OCI-LY7 (cell line): ENCODE data around the gene ACOT9. TPM values are rescaled to one million over a fixed set of nuclear protein-coding genes. Genes with fewer than 3 reads are reported as not detected.

Source experiments
- Bru-seq: library from RNA; stranded (reverse); fragments of 400-500 nt; gene quantifications from one replicate; lab custom pipeline; 2021; lab: Mats Ljungman, UMichigan
- BruChase-seq, 2 experiments: library from RNA; stranded (reverse); fragments of 400-500 nt; gene quantifications; one replicate each; lab custom pipeline; 2021; lab: Mats Ljungman, UMichigan
- BruUV-seq: library from RNA; stranded (reverse); fragments of 400-500 nt; replicated peaks from 2 replicates; lab custom pipeline; 2021; lab: Mats Ljungman, UMichigan
- CTCF ChIA-PET: fragments of 300-600 bp; sonication (Branson Sonifier 250); formaldehyde crosslinking; loops from one replicate; lab custom pipeline; 2022; ENCODE audit warnings: antibody characterized with exemption; ENCODE audit not compliant: unreplicated experiment; lab: Charles Lee
- POLR2A ChIA-PET: fragments of 300-600 bp; sonication (Branson Sonifier 250); formaldehyde crosslinking; loops from one replicate; lab custom pipeline; 2022; ENCODE audit warnings: antibody characterized with exemption; lab: Charles Lee
- DNase-seq: peaks from one replicate; pipeline ENCODE4 v3.0.0-alpha.2; 2015; ENCODE audit warnings: low spot score
- H2AFZ ChIP-seq: fragments of 200-600 bp; sonication (generic), shearing (Covaris generic); 2 replicates; pipeline ENCODE4 v1.6.1; 2014; ENCODE audit warnings: mild to moderate bottlenecking, antibody characterized with exemption, low read length, moderate library complexity
- H3K27ac ChIP-seq: fragments of 200-600 bp; sonication (generic); 2 replicates; pipeline ENCODE4 v1.5.1; 2014; ENCODE audit warnings: mixed run types, low read depth, mild to moderate bottlenecking, moderate library complexity, low read length, inconsistent platforms; ENCODE audit not compliant: poor library complexity, severe bottlenecking
- H3K36me3 ChIP-seq: fragments of 200-600 bp; sonication (generic); 2 replicates; pipeline ENCODE4 v1.6.1; 2014; ENCODE audit warnings: mild to moderate bottlenecking, antibody characterized with exemption, low read length, moderate library complexity, mixed read lengths; ENCODE audit not compliant: insufficient read depth
- H3K4me1 ChIP-seq: fragments of 200-600 bp; sonication (generic); 2 replicates; pipeline ENCODE4 v1.5.1; 2014; ENCODE audit warnings: mild to moderate bottlenecking, low read length; ENCODE audit not compliant: insufficient read depth, poor library complexity, severe bottlenecking
- H3K4me2 ChIP-seq: fragments of 200-600 bp; sonication (generic); 2 replicates; pipeline ENCODE4 v1.6.1; 2014; ENCODE audit warnings: mild to moderate bottlenecking, low read length
- H3K4me3 ChIP-seq: fragments of 200-600 bp; sonication (generic); 2 replicates; pipeline ENCODE4 v1.5.1; 2014; ENCODE audit warnings: mild to moderate bottlenecking, low read depth, low read length; ENCODE audit not compliant: poor library complexity, severe bottlenecking
- H3K79me2 ChIP-seq: fragments of 200-600 bp; sonication (generic); 2 replicates; pipeline ENCODE4 v1.6.1; 2016; ENCODE audit warnings: low read depth, mild to moderate bottlenecking, low read length, moderate library complexity, mixed read lengths; ENCODE audit not compliant: insufficient read depth
- H3K9me2 ChIP-seq: fragments of 200-600 bp; sonication (generic); 2 replicates; pipeline ENCODE4 v1.6.1; 2016; ENCODE audit warnings: mild to moderate bottlenecking, low read length, mixed read lengths; ENCODE audit not compliant: insufficient read depth
- H3K9me3 ChIP-seq: fragments of 200-600 bp; sonication (generic); 2 replicates; pipeline ENCODE4 v1.6.1; 2014; ENCODE audit warnings: mild to moderate bottlenecking, mixed run types, low read length, mixed read lengths
- H4K20me1 ChIP-seq: fragments of 200-600 bp; sonication (generic); 2 replicates; pipeline ENCODE4 v1.6.1; 2014; ENCODE audit warnings: mild to moderate bottlenecking, antibody characterized with exemption, low read length, moderate library complexity, mixed read lengths; ENCODE audit not compliant: insufficient read depth
- EZH2phosphoT487 ChIP-seq: fragments of 200-600 bp; sonication (generic); IDR thresholded peaks from 2 replicates; pipeline ENCODE4 v1.6.1; 2018; ENCODE audit warnings: low read depth, borderline replicate concordance, mild to moderate bottlenecking, mixed run types, antibody characterized with exemption, low read length, moderate library complexity, mixed read lengths
- intact Hi-C: fragments of 100-400 bp; cut with micrococcal nuclease; formaldehyde crosslinking; loops from one replicate; pipeline ENCODE4 v1.10.0; 2022; ENCODE audit not compliant: unreplicated experiment
- long read RNA-seq: library from polyadenylated mRNA; stranded (forward); transcript quantifications from one replicate; pipeline ENCODE4 v2.0.0, GENCODE V29; 2022
- total RNA-seq, 2 experiments: library from RNA; depleted of rRNA in 1 of 2; stranded (reverse); fragments of >200 nt in 1 of 2; shearing (Covaris generic) in 1 of 2; gene quantifications; 2 replicates each; pipeline ENCODE4 v1.2.3, GENCODE V29; 2014 to 2022
- TF ChIP-seq, protein P1 (sequence below): fragments of 200-600 bp; sonication (generic); conservative IDR thresholded peaks from 2 replicates; pipeline ENCODE4 v1.5.1; 2014; ENCODE audit warnings: mild to moderate bottlenecking, antibody characterized with exemption, low read length, moderate library complexity, mixed read lengths

Gene ACOT9
- total RNA-seq (2014; rRNA removed; shearing (Covaris generic)) (9.0 and 10.6 TPM in 2 replicates), total RNA-seq (2022) (1.9 and 2.1 TPM in 2 replicates), Bru-seq, nascent RNA (percentile 33 among the genes with signal in this experiment), BruChase-seq, experiment 1, labeled RNA remaining after a 6-hour chase (percentile 37 among the genes with signal in this experiment), BruChase-seq, experiment 2, labeled RNA remaining after a 2-hour chase (percentile 33 among the genes with signal in this experiment)
- long read RNA-seq, partial matches to known transcripts = 0 of 2 reads
- long read RNA-seq, other reads (novel, unspliced or antisense) = 2 of 2 reads

- no peaks in the 10 kb centered on the region for H3K9me3 ChIP-seq
- peak within 1 kb of the TSS; percentile 90 for H3K4me3 ChIP-seq
- H3K4me1 ChIP-seq = peaks cover 12% of the 10 kb centered on the region
- TF ChIP-seq, protein P1, sequence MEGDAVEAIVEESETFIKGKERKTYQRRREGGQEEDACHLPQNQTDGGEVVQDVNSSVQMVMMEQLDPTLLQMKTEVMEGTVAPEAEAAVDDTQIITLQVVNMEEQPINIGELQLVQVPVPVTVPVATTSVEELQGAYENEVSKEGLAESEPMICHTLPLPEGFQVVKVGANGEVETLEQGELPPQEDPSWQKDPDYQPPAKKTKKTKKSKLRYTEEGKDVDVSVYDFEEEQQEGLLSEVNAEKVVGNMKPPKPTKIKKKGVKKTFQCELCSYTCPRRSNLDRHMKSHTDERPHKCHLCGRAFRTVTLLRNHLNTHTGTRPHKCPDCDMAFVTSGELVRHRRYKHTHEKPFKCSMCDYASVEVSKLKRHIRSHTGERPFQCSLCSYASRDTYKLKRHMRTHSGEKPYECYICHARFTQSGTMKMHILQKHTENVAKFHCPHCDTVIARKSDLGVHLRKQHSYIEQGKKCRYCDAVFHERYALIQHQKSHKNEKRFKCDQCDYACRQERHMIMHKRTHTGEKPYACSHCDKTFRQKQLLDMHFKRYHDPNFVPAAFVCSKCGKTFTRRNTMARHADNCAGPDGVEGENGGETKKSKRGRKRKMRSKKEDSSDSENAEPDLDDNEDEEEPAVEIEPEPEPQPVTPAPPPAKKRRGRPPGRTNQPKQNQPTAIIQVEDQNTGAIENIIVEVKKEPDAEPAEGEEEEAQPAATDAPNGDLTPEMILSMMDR = no peak
- TF ChIP-seq EZH2phosphoT487 = no peak
- BruUV-seq = no TSS peak
- no peaks in the 10 kb centered on the region for H3K36me3 ChIP-seq
- peak; percentile 79 for DNase-seq
- H4K20me1 ChIP-seq = no peaks in the 10 kb centered on the region
- ChIA-PET CTCF (no interaction called here), POLR2A (no interaction called here)
- H2AFZ ChIP-seq = peak within 1 kb of the TSS; percentile 98
- H3K27ac ChIP-seq = peak within 1 kb of the TSS; percentile 28
- H3K4me2 ChIP-seq = peak within 1 kb of the TSS; percentile 85
- intact Hi-C loops = no loop called here
- no peaks in the 10 kb centered on the region for H3K9me2 ChIP-seq
- no peaks in the 10 kb centered on the region for H3K79me2 ChIP-seq
Observed at GRCh38 chrX:23742697-23743622, at the start of gene ACOT9. TSS of gene ACOT9 (minus strand) at chrX:23743276. CDS start at chrX:23743144, 132 bp downstream.

- no peaks in the 10 kb centered on the region; the same call in 1 of the 2 replicates for H3K79me2 ChIP-seq
- no peak overlapping the region for H2AFZ ChIP-seq
- no peak overlapping the region for H3K4me3 ChIP-seq
- TF ChIP-seq, protein P1 = no peak
- no peak for TF ChIP-seq EZH2phosphoT487
- POLR2A ChIA-PET = no interaction called here
- peaks cover 5% of the 10 kb centered on the region for H3K4me1 ChIP-seq
- H3K9me2 ChIP-seq = no peaks in the 10 kb centered on the region
- CTCF ChIA-PET = no interaction called here
- DNase-seq = no peak
- no peak overlapping the region for H3K27ac ChIP-seq
- peaks cover 11% of the 10 kb centered on the region for H3K36me3 ChIP-seq
- no peaks in the 10 kb centered on the region for H3K9me3 ChIP-seq
- H4K20me1 ChIP-seq = no peaks in the 10 kb centered on the region
- intact Hi-C loops = no loop called here
- H3K4me2 ChIP-seq = no peak overlapping the region
- BruUV-seq = no TSS peak
Observed at GRCh38 chrX:23790155-23790497, 47.0 kb upstream of the ACOT9 start.
